Ammon's horn (tissue), 1 donor: ENCODE data around the gene GPR156.
"Not testable (repeated sequence)": the region's sequence is repeated elsewhere in the genome, so short reads cannot be mapped to it uniquely, and the experiment has no call there.

ENCODE experiments used
- DNase-seq: peaks from one replicate; pipeline ENCODE4 v3.0.0-alpha.2; 2016; ENCODE audit warnings: low spot score

Gene GPR156

GRCh38 chr3:120284747-120285507 lies at the start of gene GPR156:
Gene GPR156, minus strand, starts transcription at chr3:120285222. Its CDS starts 41,124 bp downstream, at chr3:120244098.
- no peak for DNase-seq

DNA sequence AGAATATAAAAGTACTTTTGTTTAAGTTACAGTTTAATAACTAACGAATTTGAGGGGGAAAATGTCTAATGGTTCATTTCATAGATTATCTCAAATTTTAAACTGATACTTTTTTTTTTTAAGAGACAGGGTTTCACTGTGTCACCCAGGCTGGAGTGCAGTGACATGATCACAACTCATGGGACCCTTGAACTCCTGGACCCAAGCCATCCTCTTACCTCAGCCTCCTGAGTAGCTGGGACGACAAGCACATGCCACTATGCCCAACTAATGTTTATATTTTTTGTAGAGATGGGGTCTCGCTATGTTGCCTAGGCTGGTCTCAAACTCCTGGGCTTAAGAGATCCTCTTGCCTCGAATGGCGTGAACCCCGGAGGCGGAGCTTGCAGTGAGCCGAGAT lies 47.6 kb upstream of the GPR156 start:
- DNase-seq, result no peak

DNA sequence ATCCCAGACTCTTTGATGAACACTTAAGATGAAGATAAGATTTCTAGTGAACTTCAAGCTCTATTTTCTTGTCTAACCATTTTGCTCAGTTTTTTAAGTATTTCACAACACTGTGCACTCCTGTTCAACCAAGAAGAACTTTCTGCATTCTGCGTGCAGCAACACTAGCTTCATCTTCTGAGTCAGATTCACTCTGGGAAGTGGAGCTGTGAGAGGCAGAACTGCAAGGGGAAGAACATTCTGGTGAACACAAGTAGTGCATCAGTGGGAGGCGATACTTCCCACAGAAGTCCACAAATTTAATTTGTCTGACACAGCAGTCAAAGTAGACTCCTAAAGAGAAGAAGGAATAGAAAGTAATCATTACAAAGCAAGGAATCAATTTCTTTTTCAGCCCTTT lies 46.1 kb upstream of the GPR156 start:
- no peak for DNase-seq

GRCh38 chr3:120326784-120327183 lies 41.8 kb upstream of the GPR156 start:
- no peak for DNase-seq

DNA sequence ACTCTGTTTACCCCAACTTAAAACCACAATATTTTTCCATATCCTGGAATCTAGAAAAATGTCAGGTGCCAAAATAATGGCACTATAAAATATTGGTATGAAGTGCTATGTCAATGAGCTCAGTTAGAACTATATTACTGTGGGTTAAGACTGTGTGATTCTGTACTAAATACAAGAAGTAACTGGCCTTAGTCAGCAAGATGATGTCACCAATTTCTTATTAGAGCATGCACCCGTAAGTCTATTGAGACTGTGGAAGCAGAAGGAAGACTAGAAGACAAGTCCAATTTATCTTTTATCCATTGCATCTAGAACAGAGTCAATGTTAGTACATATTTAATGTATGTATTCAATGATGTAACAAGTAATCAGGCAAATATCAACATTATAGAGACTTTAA lies 39.2 kb upstream of the GPR156 start:
- DNase-seq, result no peak

DNA sequence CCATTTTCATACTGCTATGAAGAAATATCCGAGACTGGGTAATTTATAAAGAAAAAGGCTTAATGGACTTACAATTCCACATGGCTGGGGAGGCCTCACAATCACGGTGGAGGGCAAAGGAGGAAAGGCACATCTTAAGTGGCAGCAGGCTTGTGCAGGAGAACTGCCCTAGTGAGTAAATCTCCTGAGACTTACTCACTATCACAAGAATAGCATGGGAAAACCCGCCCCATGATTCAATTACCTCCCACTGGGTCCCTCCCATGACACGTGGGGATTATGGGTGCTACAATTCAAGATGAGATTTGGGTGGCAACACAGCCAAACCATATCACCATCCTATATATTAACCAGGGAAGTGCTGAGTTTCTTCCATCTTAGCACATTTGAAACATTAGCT lies 38.7 kb upstream of the GPR156 start:
- not testable (repeated sequence) for DNase-seq

DNA sequence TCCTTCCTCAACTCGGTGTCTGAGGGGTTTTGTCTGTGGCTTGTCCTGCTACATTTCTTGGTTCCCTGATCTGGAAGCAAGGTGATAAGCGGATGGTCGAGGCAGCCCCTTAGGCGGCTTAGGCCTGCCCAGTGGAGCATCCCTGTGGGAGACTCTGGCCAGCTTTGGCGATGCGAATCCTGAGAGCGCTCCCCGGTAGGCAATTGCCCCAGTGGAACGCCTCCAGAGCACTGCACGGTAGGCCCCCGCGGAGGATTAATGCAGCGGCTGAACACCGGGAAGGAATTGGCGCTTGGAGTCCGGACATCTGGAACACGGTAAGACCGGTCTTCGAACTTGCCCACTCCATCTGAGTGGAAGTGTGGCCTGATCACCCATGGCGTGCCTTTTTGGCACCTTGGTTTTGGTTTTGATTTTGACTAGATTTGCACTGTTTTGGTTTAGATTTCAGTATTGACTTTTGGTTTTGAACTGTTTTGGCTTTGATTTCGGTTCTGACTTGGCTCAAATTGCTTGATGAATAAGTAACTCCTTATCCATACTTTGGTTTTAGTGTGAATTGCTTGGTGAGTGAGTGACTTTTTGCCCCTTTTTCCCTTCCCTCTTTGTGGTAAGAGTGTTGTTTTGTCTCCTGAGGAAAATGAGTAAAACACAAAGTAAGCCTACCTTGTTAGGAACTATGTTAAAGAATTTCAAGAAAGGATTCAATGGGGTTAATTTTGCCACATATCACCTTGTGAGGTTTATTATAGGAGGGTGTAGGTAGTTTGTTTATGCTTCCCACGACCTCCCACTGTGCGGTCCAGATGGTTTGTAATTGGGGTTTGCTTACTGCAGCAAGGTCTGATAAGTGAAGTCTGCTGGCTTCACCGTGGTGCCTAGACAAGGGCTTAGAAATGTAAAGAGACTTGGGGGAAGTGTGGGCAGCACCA lies 27.1 kb upstream of the GPR156 start:
- no peak for DNase-seq

DNA sequence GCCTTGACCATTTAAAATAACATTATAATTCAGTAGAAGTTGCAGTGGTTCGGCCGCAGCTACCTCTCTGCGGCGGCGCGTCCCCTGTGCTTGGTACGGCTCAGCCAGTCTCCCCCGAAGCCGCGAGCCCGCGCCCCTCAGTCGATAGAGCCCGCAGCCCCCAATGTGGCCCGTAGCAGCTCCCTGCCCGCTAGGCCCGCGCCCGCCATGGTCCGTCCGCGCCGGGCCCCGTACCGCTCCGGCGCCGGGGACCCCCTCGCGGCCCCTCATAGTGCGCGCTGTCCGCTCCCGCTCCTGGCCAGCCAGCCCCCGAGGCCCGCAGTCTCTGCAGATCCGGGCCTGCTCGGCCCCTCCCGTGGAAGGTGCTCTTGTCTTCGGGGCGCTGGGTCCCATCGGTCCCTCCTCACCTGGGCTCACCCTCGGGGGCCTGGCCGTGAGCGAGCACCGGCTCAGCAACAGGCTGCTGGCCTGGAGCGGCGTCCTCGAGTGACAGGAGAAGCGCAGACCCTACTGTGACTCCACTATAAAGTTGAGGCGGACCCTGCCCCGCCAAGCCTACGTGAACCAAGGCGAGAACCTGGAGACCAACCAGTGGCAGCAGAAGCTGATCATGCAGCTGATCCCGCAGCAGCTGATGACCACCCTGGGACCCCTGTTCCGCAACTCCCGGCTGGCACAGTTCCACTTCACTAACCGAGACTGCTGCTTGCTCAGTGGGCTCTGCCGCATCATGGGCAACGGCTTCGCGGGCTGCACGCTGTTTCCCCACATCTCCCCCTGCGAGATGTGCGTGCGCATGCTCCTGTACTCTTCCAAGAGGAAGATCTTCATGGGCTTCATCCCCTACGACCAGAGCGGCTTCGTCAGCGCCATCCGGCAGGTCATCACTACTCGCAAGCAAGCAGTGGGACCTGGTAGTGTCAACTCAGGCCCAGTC lies 21.8 kb upstream of the GPR156 start:
- no peak for DNase-seq

- DNase-seq, result no peak
Measured at GRCh38 chr3:120304616-120305015, 19.6 kb upstream of the GPR156 start.

DNA sequence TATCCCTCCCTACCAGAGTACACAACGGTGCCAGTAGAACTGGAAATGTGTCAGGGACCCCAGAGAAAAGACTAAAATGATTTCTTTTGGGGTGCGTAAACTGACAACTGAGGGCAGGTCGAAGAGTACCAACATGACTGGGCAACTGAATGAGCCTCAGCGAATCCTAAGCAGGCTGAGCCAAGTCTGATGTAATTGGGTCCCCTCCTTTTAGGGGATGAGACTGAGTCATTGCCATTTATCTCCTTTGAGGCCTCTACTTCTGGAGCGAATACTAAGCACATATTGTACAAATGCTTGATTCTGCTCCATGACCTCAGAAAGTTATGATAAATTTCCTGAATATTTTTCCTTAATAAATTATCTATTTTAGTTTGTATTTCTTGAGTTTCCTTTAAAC lies 17.3 kb upstream of the GPR156 start:
- no peak for DNase-seq

DNA sequence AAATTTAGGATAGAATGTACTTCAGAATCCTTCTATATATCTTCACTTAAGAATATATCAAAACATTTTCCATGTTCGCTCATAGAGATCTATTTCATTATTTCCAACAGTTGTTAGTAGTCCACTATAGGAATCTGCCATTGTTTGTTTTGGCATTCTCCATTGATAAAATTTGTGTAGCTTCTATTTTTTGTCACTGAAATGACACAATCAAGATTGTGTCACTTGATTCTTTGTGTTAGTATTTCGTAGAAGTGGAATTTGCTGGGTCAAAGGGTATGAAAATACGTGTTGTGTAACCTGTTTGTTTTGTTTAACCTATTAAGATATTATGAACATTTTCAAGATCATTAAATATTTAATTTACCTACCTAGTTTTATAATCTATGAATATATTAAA lies 15.9 kb upstream of the GPR156 start:
- no peak for DNase-seq

- no peak for DNase-seq
Measured at GRCh38 chr3:120299403-120299802, 14.4 kb upstream of the GPR156 start.

GRCh38 chr3:120298996-120299395 lies 14.0 kb upstream of the GPR156 start:
- no peak for DNase-seq

GRCh38 chr3:120291552-120291951 lies 6.5 kb upstream of the GPR156 start:
- DNase-seq, result not testable (repeated sequence)

DNA sequence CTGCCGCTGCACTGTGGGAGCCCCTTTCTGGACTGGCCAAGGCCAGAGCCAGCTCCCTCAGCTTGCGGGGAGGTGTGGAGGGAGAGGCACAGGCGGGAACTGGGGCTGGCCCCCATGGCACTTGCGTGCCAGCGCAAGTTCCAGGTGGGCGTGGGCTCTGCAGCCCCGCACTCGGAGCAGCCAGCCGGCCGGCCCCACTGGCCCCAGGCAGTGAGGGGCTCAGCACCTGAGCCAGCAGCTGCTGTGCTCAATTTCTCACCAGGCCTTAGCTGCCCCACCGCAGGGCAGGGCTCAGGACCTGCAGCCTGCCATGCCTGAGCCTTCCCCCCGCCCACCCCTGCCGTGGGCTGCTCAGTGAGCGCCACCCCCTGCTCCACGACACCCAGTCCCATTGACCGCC lies 4.6 kb upstream of the GPR156 start:
- DNase-seq, result no peak

DNA sequence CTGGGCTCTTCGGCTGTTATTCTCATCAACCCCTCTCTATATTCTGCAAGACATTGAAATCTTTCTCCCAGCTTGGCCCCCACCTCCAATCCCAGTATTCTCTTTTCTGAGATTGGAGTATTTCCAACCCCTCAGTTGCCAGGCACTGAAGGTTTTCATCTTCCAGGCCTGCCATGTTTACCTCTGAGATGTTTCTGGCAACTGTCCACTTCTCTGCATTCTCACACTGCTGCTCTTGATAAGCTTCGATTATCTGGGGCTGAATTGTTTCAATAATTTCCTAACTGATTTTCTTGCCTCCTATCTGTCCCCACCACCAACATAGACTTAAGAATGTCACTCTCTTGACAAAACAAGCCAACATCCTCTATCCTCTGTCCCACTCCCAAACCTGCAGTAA lies 1.4 kb upstream of the GPR156 start:
- no peak for DNase-seq

DNA sequence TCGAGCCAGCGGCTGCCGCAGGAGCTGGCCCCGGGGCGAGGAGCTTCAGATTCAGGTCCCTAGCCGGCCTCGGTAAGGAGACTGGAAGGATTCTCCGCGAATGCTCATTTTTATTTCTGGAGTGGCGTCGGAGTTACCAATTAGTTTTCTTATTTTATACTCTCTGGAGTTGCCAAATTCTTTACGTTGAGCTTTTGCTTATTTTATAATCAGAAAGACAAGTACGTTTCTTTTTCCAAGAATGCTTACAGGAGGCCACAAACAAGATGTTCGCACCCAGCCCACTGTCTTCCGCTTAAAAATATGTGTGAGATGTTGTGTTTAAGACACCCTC lies 453 bp upstream of the GPR156 start:
- DNase-seq, result no peak

GRCh38 chr3:120281261-120281660 lies 3.8 kb downstream of the GPR156 start:
- no peak for DNase-seq

DNA sequence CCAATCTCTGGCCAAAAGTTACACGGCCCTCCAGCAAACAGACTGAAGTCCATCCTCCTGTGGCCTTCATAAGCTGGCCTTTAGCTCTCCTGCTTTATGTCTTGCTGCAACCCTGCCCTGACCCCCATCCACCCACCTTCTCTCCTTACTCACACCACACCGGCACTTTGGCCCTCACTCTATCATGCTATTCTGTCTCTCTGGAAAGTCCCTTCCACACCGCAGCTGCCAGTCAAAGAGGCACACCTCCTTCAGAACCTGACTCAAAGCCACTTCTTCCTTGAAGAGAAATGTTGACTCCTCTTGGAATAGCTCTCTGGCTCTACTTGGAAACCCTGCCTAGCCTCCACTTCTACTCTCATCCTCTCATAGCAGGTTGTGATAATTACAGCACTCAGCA lies 4.5 kb downstream of the GPR156 start:
- DNase-seq, result no peak

DNA sequence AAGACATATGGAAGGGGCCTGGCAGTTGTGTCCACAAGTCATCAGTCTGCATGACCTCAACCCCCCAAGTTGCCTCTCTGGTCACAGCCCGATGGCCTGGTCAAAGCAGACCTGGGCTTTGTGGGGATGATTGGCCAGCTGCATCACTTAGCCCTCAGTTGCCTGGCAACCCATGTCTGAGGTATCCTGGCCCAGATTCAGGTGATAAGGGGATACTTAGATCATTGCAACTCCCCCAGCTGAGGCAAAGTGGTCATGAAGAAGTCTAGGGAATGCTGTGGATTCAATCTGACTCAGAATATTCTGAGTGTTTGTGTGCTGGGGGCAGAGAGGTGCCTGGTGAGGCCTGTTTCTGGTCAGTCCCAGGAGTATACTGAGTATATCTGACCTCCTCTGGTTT lies 5.0 kb downstream of the GPR156 start:
- no peak for DNase-seq

- DNase-seq, result no peak
Measured at GRCh38 chr3:120276767-120277166, 8.3 kb downstream of the GPR156 start.

DNA sequence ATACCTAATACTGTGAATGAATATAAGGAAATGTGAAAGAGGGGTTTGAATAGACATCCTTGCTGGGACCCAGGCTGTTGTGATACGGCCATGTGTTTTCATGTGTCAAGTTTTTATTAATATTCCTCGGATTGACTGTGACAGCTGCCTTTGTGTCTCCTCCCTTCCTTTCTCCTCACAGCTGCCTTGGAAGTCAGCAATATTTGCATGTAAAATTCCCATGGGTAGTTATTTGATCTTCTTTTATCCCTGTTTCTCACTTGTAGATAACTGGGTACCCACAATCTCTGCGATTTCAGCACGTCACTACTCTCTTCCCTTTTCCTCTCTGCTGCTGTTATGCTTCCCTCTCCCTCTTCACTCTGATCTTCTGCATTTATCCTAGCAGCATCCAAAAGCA lies 9.4 kb downstream of the GPR156 start:
- no peak for DNase-seq
